LNCaP clone FGC (cell line): Measurements from ENCODE around the gene NKAIN2.

ENCODE experiments used
- DNase-seq: peaks from one replicate; pipeline ENCODE4 v3.0.0-alpha.2; 2011; ENCODE audit warnings: low read depth
- H3K4me3 ChIP-seq: 2 replicates; pipeline ENCODE4 v1.5.1; 2011; ENCODE audit warnings: mild to moderate bottlenecking, low read depth, low read length, control low read depth
- CTCF ChIP-seq: IDR thresholded peaks from 2 replicates; pipeline ENCODE4 v1.5.1; 2012; ENCODE audit warnings: mild to moderate bottlenecking; ENCODE audit not compliant: control insufficient read depth, insufficient read depth; ENCODE audit errors: extremely low read depth

NKAIN2 gene

GRCh38 chr6:124478906-124479305 lies 675.2 kb downstream of the NKAIN2 start:
- H3K4me3 ChIP-seq = no peak overlapping the region
- TF ChIP-seq CTCF = no peak
- no peak for DNase-seq

- DNase-seq = no peak
- H3K4me3 ChIP-seq = no peak overlapping the region
- no peak for TF ChIP-seq CTCF
These were observed 676.3 kb downstream of the NKAIN2 start for GRCh38 chr6:124479991-124480430.

- no peak for TF ChIP-seq CTCF
- DNase-seq = no peak
- no peak overlapping the region for H3K4me3 ChIP-seq
These were observed 678.4 kb downstream of the NKAIN2 start for GRCh38 chr6:124482071-124482491.

GRCh38 chr6:124487623-124488431 lies 684.2 kb downstream of the NKAIN2 start:
- no peak for DNase-seq
- no peak overlapping the region for H3K4me3 ChIP-seq
- TF ChIP-seq CTCF = no peak

GRCh38 chr6:124490122-124490521 lies 686.5 kb downstream of the NKAIN2 start:
- DNase-seq = no peak
- TF ChIP-seq CTCF = no peak
- H3K4me3 ChIP-seq = no peak overlapping the region

- H3K4me3 ChIP-seq = no peak overlapping the region
- no peak for TF ChIP-seq CTCF
- DNase-seq = no peak
These were observed 689.6 kb downstream of the NKAIN2 start for GRCh38 chr6:124493259-124493658.
